ENCODE data around the gene ZKSCAN2. TPM values are rescaled to one million over a fixed set of nuclear protein-coding genes. Genes with fewer than 3 reads are reported as not detected.

Gene ZKSCAN2
- total and polyA plus RNA-seq, 2 experiments from 2014 or later, result 1.2 to 2.3 TPM

DNA sequence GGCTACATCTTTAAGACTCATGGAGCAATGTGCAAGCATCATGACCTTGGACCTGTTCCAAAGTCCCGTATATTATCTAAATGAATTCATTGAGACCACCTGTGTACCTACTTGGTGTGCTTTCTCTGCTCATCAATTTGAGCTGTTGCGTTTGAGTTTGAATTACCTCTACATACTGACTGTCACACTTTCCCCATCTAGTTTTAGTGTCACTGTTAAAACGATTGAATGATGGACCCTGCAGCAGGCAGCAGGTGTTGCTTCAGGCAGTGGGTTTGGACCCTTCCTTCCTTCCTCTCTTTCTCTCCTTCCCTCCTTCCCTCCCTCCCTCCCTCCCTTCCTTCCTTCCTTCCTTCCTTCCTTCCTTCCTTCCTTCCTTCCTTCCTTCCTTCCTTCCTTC is 33.9 kb upstream of the ZKSCAN2 start:
- H3K36me3 ChIP-seq (ENCODE audit: low read depth), result no peaks in the 10 kb centered on the region
- H3K9me2 ChIP-seq (ENCODE audit: insufficient read depth), result no peaks in the 10 kb centered on the region
- TF ChIP-seq EZH2phosphoT487 (IDR thresholded peaks at IDR 0.05; ENCODE audit: insufficient read depth, low read depth) (no peak), EZH2 (IDR thresholded peaks at IDR 0.05; ENCODE audit: insufficient read depth, poor library complexity, severe bottlenecking) (no peak)
- no peak overlapping the region for H3K27ac ChIP-seq
- H3K4me2 ChIP-seq (ENCODE audit: unreplicated experiment), result no peak overlapping the region
- H3K4me1 ChIP-seq (ENCODE audit: insufficient read depth), result no peaks in the 10 kb centered on the region
- no peaks in the 10 kb centered on the region for H3K79me2 ChIP-seq (ENCODE audit: insufficient read depth)
- H3K27me3 ChIP-seq (replicated peaks; ENCODE audit: insufficient read depth), result no peaks in the 10 kb centered on the region
- no peak overlapping the region for H3K9ac ChIP-seq
- H3K4me3 ChIP-seq, result no peak overlapping the region
- no peaks in the 10 kb centered on the region for H4K20me1 ChIP-seq (ENCODE audit: insufficient read depth)
- in situ Hi-C loops (cut with MboI), result no loop called here
- DNase-seq, result no peak
- H3F3A ChIP-seq (ENCODE audit: insufficient read depth), result no peaks in the 10 kb centered on the region
- no peaks in the 10 kb centered on the region for H3K9me3 ChIP-seq (ENCODE audit: low read depth)
- 32 to 35% methylated on average over 3 of the region's 3 CpGs for WGBS, 2 experiments (ENCODE audit: low coverage in 1 of 2, low lambda C conversion rate in 2 of 2, missing lambda C conversion rate in 2 of 2)
- no peak overlapping the region for H2AFZ ChIP-seq

DNA sequence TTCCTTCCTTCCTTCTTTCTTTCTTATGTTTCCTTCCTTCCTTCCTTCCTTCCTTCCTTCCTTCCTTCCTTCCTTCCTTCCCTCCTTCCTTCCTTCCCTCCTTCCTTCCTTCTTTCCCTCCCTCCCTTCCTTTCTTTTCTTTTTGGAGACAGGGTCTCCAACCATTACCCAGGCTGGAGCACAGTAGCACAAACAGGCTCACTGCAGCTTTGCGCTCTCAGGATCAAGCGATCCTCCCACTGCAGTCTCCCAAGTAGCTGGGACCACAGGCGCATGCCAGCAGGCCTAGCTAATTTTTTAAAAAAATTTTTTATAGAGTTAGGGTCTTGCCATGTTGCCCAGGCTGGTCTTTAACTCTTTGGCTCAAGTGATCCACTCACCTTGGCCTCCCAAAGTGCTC is 31.8 kb upstream of the ZKSCAN2 start:
- H3K4me3 ChIP-seq, result no peak overlapping the region
- TF ChIP-seq EZH2 (IDR thresholded peaks at IDR 0.05; ENCODE audit: insufficient read depth, poor library complexity, severe bottlenecking), result no peak
- TF ChIP-seq EZH2phosphoT487 (IDR thresholded peaks at IDR 0.05; ENCODE audit: insufficient read depth, low read depth), result no peak
- H3K9me3 ChIP-seq (ENCODE audit: low read depth), result no peaks in the 10 kb centered on the region
- no peaks in the 10 kb centered on the region for H3K27me3 ChIP-seq (replicated peaks; ENCODE audit: insufficient read depth)
- H3F3A ChIP-seq (ENCODE audit: insufficient read depth), result no peaks in the 10 kb centered on the region
- H2AFZ ChIP-seq, result no peak overlapping the region
- no peaks in the 10 kb centered on the region for H3K4me1 ChIP-seq (ENCODE audit: insufficient read depth)
- H3K9ac ChIP-seq, result no peak overlapping the region
- no peaks in the 10 kb centered on the region for H4K20me1 ChIP-seq (ENCODE audit: insufficient read depth)
- 79 to 85% methylated on average over 3 of the region's 3 CpGs for WGBS, 2 experiments (ENCODE audit: low coverage in 1 of 2, low lambda C conversion rate in 2 of 2, missing lambda C conversion rate in 2 of 2)
- no peak overlapping the region for H3K27ac ChIP-seq
- H3K79me2 ChIP-seq (ENCODE audit: insufficient read depth), result no peaks in the 10 kb centered on the region
- no peak overlapping the region for H3K4me2 ChIP-seq (ENCODE audit: unreplicated experiment)
- in situ Hi-C loops (cut with MboI), result no loop called here
- no peaks in the 10 kb centered on the region for H3K9me2 ChIP-seq (ENCODE audit: insufficient read depth)
- H3K36me3 ChIP-seq (ENCODE audit: low read depth), result no peaks in the 10 kb centered on the region
- no peak for DNase-seq

DNA sequence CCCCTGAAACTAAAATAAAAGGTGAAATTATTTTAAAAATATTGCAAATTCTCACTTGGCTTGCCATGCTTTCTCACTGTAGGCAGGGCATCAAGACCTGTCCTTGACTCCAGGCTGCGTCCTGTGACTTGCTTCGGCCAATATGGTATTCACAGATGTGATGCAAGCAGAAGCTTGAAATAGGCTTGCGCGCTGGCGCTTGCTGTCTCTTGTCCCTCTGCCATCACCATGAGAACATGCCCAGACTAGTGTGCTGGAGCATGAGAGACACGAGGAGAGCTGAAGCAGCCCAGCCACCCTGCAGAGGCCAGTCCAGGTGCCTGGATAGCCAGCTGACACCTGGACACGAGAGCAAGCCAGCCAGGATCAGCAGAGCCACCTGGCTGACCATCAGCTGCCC is 21.8 kb upstream of the ZKSCAN2 start:
- TF ChIP-seq EZH2phosphoT487 (IDR thresholded peaks at IDR 0.05; ENCODE audit: insufficient read depth, low read depth), result no peak
- TF ChIP-seq EZH2 (IDR thresholded peaks at IDR 0.05; ENCODE audit: insufficient read depth, poor library complexity, severe bottlenecking), result no peak
- no peaks in the 10 kb centered on the region for H3K9me2 ChIP-seq (ENCODE audit: insufficient read depth)
- no peak overlapping the region for H3K27ac ChIP-seq
- no peak overlapping the region for H3K4me3 ChIP-seq
- no peaks in the 10 kb centered on the region for H3K9me3 ChIP-seq (ENCODE audit: low read depth)
- H3K79me2 ChIP-seq (ENCODE audit: insufficient read depth), result no peaks in the 10 kb centered on the region
- no peaks in the 10 kb centered on the region for H4K20me1 ChIP-seq (ENCODE audit: insufficient read depth)
- in situ Hi-C loops (cut with MboI), result no loop called here
- no peak for DNase-seq
- no peaks in the 10 kb centered on the region for H3K27me3 ChIP-seq (replicated peaks; ENCODE audit: insufficient read depth)
- no peak overlapping the region for H3K9ac ChIP-seq
- no peak overlapping the region for H3K4me2 ChIP-seq (ENCODE audit: unreplicated experiment)
- H2AFZ ChIP-seq, result no peak overlapping the region
- 75 to 81% methylated on average over 7 of the region's 7 CpGs for WGBS, 2 experiments (ENCODE audit: low coverage in 1 of 2, low lambda C conversion rate in 2 of 2, missing lambda C conversion rate in 2 of 2)
- H3F3A ChIP-seq (ENCODE audit: insufficient read depth), result no peaks in the 10 kb centered on the region
- H3K4me1 ChIP-seq (ENCODE audit: insufficient read depth), result no peaks in the 10 kb centered on the region
- H3K36me3 ChIP-seq (ENCODE audit: low read depth), result no peaks in the 10 kb centered on the region

DNA sequence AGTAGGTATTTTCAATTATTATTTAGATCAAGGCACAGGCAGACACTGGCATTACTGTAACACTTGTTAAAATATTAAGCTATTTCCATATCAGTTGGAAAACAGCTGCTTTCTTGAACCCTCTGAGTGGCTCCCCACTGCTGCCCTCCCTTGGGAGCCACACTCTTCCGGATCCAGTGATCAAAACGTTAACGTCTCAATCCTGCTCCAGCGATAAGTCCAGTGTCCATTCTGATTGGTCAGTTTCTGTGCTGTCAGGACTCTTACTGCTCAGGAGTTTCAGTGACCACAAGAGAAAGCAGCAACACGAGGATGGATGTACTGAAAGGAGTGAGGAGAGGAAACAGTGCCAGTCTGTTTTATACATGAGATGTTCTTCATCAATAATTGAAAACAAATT is 13.8 kb upstream of the ZKSCAN2 start:
- Histone ChIP-seq H3K9ac (no peak overlapping the region), H2AFZ (no peak overlapping the region), H3K27ac (no peak overlapping the region), H3K4me3 (no peak overlapping the region), H3K27me3 (replicated peaks; ENCODE audit: insufficient read depth) (no peaks in the 10 kb centered on the region), H3K4me1 (ENCODE audit: insufficient read depth) (no peaks in the 10 kb centered on the region), H3K9me3 (ENCODE audit: low read depth) (no peaks in the 10 kb centered on the region), H3K9me2 (ENCODE audit: insufficient read depth) (no peaks in the 10 kb centered on the region), H3K79me2 (ENCODE audit: insufficient read depth) (peaks cover 9% of the 10 kb centered on the region), H3K36me3 (ENCODE audit: low read depth) (no peaks in the 10 kb centered on the region), H4K20me1 (ENCODE audit: insufficient read depth) (peaks cover 11% of the 10 kb centered on the region; the same call in 1 of the 2 replicates), H3F3A (ENCODE audit: insufficient read depth) (no peaks in the 10 kb centered on the region), H3K4me2 (ENCODE audit: unreplicated experiment) (no peak overlapping the region)
- in situ Hi-C loops (cut with MboI), result loop anchor here (25.0 kb wide), 1 partner anchor 1841 kb away; no protein-coding TSS in a partner anchor
- DNase-seq, result no peak
- TF ChIP-seq EZH2 (IDR thresholded peaks at IDR 0.05; ENCODE audit: insufficient read depth, poor library complexity, severe bottlenecking), result no peak
- TF ChIP-seq EZH2phosphoT487 (IDR thresholded peaks at IDR 0.05; ENCODE audit: insufficient read depth, low read depth), result no peak
- 17 to 29% methylated on average over 5 of the region's 5 CpGs for WGBS, 2 experiments (ENCODE audit: low coverage in 1 of 2, low lambda C conversion rate in 2 of 2, missing lambda C conversion rate in 2 of 2)

DNA sequence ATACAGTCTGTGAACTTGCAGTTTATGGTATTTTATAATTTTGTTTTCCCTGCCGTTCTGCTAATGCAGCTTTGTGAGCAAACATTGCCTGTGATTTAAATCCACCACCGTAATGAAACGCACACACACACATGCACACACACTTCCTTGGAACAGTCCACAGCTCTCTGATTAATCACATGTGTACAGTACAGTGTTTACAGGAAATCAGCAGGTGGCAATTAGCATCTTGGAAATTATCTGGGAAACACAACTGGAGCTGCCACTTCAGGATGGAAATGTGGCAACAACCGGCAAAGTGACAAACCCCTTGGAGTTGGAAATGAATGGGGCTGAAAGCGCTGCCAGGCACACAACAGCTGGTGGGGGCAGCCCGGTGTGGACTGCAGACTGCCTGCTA is 12.9 kb upstream of the ZKSCAN2 start:
- TF ChIP-seq EZH2 (IDR thresholded peaks at IDR 0.05; ENCODE audit: insufficient read depth, poor library complexity, severe bottlenecking) (no peak), EZH2phosphoT487 (IDR thresholded peaks at IDR 0.05; ENCODE audit: insufficient read depth, low read depth) (no peak)
- Histone ChIP-seq H3K27me3 (replicated peaks; ENCODE audit: insufficient read depth) (no peaks in the 10 kb centered on the region), H3K9me2 (ENCODE audit: insufficient read depth) (no peaks in the 10 kb centered on the region), H3K4me2 (ENCODE audit: unreplicated experiment) (no peak overlapping the region), H2AFZ (no peak overlapping the region), H4K20me1 (ENCODE audit: insufficient read depth) (peaks cover 11% of the 10 kb centered on the region), H3K9me3 (ENCODE audit: low read depth) (no peaks in the 10 kb centered on the region), H3K9ac (no peak overlapping the region), H3K79me2 (ENCODE audit: insufficient read depth) (peaks cover 17% of the 10 kb centered on the region), H3K27ac (no peak overlapping the region), H3F3A (ENCODE audit: insufficient read depth) (no peaks in the 10 kb centered on the region), H3K4me3 (no peak overlapping the region), H3K4me1 (ENCODE audit: insufficient read depth) (no peaks in the 10 kb centered on the region), H3K36me3 (ENCODE audit: low read depth) (no peaks in the 10 kb centered on the region)
- DNase-seq, result no peak
- WGBS, 2 experiments (ENCODE audit: low coverage in 1 of 2, low lambda C conversion rate in 2 of 2, missing lambda C conversion rate in 2 of 2), result 12 to 14% methylated on average over 6 of the region's 6 CpGs
- in situ Hi-C loops (cut with MboI), result loop anchor here (25.0 kb wide), 1 partner anchor 1842 kb away; no protein-coding TSS in a partner anchor

All from GM23248 (cell line).